HepG2 (cell line): ENCODE data around the gene CNP.

ENCODE experiments used
- ATF2 ChIP-seq: sonication (generic); formaldehyde crosslinking; IDR thresholded peaks from 2 replicates; pipeline ENCODE4 v1.4.0; 2020; ENCODE audit warnings: missing genetic modification reagents
- CREB1 ChIP-seq, 2 experiments: fragments of 450-650 bp in 1 of 2; IDR thresholded peaks; 2 replicates each; pipeline ENCODE4 v1.6.1; 2016 to 2017; ENCODE audit warnings: control low read depth in 1 of 2, mild to moderate bottlenecking in 1 of 2, missing compliant biosample characterization in 1 of 2, missing genetic modification characterization in 1 of 2
- CTCF ChIP-seq: sonication (generic); formaldehyde crosslinking; IDR thresholded peaks from 2 replicates; pipeline ENCODE4 v1.5.0; 2020; ENCODE audit warnings: mild to moderate bottlenecking, missing genetic modification reagents, moderate library complexity
- EZH2 ChIP-seq: conservative IDR thresholded peaks from 2 replicates; pipeline ENCODE4 v1.6.1; 2012; ENCODE audit warnings: mild to moderate bottlenecking, low read depth, low read length, moderate library complexity
- FOXA1 ChIP-seq, 2 experiments: fragments of 450-650 bp in 1 of 2; sonication (generic) in 1 of 2; formaldehyde crosslinking in 1 of 2; IDR thresholded peaks; 2 replicates each; pipeline versions ENCODE4 v1.4.0 to v1.6.1; 2016 to 2020; ENCODE audit warnings: missing genetic modification reagents in 1 of 2
- MXD1 ChIP-seq: sonication (generic); formaldehyde crosslinking; IDR thresholded peaks from 2 replicates; pipeline ENCODE4 v1.4.0; 2020; ENCODE audit warnings: mild to moderate bottlenecking, missing genetic modification reagents
- PHF5A ChIP-seq: IDR thresholded peaks from one replicate; pipeline ENCODE4 v1.6.1; 2018; ENCODE audit warnings: low read depth, missing genetic modification reagents; ENCODE audit not compliant: unreplicated experiment
- POLR2A ChIP-seq, 2 experiments: IDR thresholded peaks; 2 replicates each; pipeline ENCODE4 v1.6.1; 2011; ENCODE audit warnings: low read depth in 2 of 2, low read length in 2 of 2, mild to moderate bottlenecking in 1 of 2, moderate library complexity in 1 of 2; ENCODE audit not compliant: insufficient read depth in 1 of 2
- POLR2AphosphoS2 ChIP-seq: IDR thresholded peaks from 2 replicates; pipeline ENCODE4 v1.6.1; 2011; ENCODE audit warnings: low read depth, low read length, improper control_type of control experiment
- SIN3A ChIP-seq: IDR thresholded peaks from 2 replicates; pipeline ENCODE4 v1.6.1; 2011; ENCODE audit warnings: low read depth, mild to moderate bottlenecking, control low read depth, low read length, borderline replicate concordance
- SKI ChIP-seq: fragments of 450-650 bp; IDR thresholded peaks from one replicate; pipeline ENCODE4 v1.6.1; 2018; ENCODE audit warnings: mild to moderate bottlenecking; ENCODE audit not compliant: partially characterized antibody
- ZBTB40 ChIP-seq, 2 experiments: fragments of 450-650 bp in 1 of 2; sonication (generic) in 1 of 2; formaldehyde crosslinking in 1 of 2; IDR thresholded peaks; 2 replicates each; pipeline versions ENCODE4 v1.6.1 to v1.8.0; 2016 to 2022; ENCODE audit warnings: antibody characterized with exemption in 1 of 2, mild to moderate bottlenecking in 1 of 2, missing genetic modification reagents in 1 of 2
- ZNF558 ChIP-seq: sonication (generic); formaldehyde crosslinking; IDR thresholded peaks from 2 replicates; pipeline ENCODE4 v1.9.0; 2022; ENCODE audit warnings: mild to moderate bottlenecking, missing genetic modification reagents, borderline replicate concordance
- ZNF609 ChIP-seq: sonication (generic); formaldehyde crosslinking; IDR thresholded peaks from 2 replicates; pipeline ENCODE4 v1.4.0; 2020; ENCODE audit warnings: mild to moderate bottlenecking, missing genetic modification reagents, borderline replicate concordance

GRCh38 chr17:41962111-41962510 is 4.5 kb upstream of the CNP start:
- TF ChIP-seq SKI: no peak
- TF ChIP-seq EZH2: no peak
- no peak for TF ChIP-seq ZNF558 (CRISPR knock-in tag)
- no peak for TF ChIP-seq CTCF (CRISPR knock-in tag)
- no peak for TF ChIP-seq ZNF609 (CRISPR knock-in tag)
- no peak for TF ChIP-seq POLR2AphosphoS2
- no peak for TF ChIP-seq POLR2A (IDR thresholded peaks at IDR 0.05; ENCODE audit: insufficient read depth in 1 of 2, low read depth in 2 of 2, low read length in 2 of 2)
- no peak for TF ChIP-seq CREB1 (IDR thresholded peaks at IDR 0.05)
- no peak for TF ChIP-seq CREB1 (CRISPR knock-in tag; IDR thresholded peaks at IDR 0.05)
- no peak for TF ChIP-seq SIN3A
- no peak for TF ChIP-seq ZBTB40 (IDR thresholded peaks at IDR 0.05)
- no peak for TF ChIP-seq ZBTB40 (CRISPR knock-in tag; IDR thresholded peaks at IDR 0.05)
- no peak for TF ChIP-seq FOXA1 (IDR thresholded peaks at IDR 0.05)
- TF ChIP-seq FOXA1 (CRISPR knock-in tag; IDR thresholded peaks at IDR 0.05): no peak
- no peak for TF ChIP-seq PHF5A (CRISPR knock-in tag)
- TF ChIP-seq ATF2 (CRISPR knock-in tag): no peak
- TF ChIP-seq MXD1 (CRISPR knock-in tag): no peak
